IMR-90 (cell line): ENCODE results near the gene SIPA1L3. TPM values are rescaled to one million over a fixed set of nuclear protein-coding genes. Genes with fewer than 3 reads are reported as not detected.

Experiments used
- ATAC-seq: fragments of 200-7000 bp; cut with Tn5 transposase; 2 replicates; pipeline ENCODE4 v1.9.1; 2020; ENCODE audit warnings: low read depth, mild to moderate bottlenecking, moderate library complexity
- BruUV-seq: library from RNA; stranded (reverse); fragments of 400-500 nt; replicated peaks from 2 replicates; lab custom pipeline; 2021; lab: Mats Ljungman, UMichigan
- CTCF ChIA-PET: fragments of 300-600 bp; formaldehyde crosslinking; extraction: SDS; loops from one replicate; lab custom pipeline; 2021; ENCODE audit warnings: antibody characterized with exemption; lab: Yijun Ruan, JAX
- POLR2A ChIA-PET: fragments of 300-600 bp; sonication (Branson Sonifier 250); formaldehyde crosslinking; loops from one replicate; lab custom pipeline; 2022; ENCODE audit warnings: antibody characterized with exemption; ENCODE audit not compliant: unreplicated experiment; lab: Charles Lee
- DNase-seq: peaks from one replicate; pipeline ENCODE4 v3.0.0; 2013
- H2AFZ ChIP-seq: replicated peaks from 2 replicates; pipeline ENCODE3; 2013; ENCODE audit warnings: low read length, mild to moderate bottlenecking; ENCODE audit not compliant: poor library complexity
- H2AK5ac ChIP-seq: 2 replicates; pipeline ENCODE4 v1.6.1; 2013; ENCODE audit warnings: low read depth, low read length, inconsistent platforms
- H2AK9ac ChIP-seq: replicated peaks from 2 replicates; pipeline ENCODE3; 2013; ENCODE audit warnings: mild to moderate bottlenecking, low read depth, low read length, moderate library complexity; ENCODE audit not compliant: poor library complexity
- H2BK120ac ChIP-seq: 2 replicates; pipeline ENCODE4 v1.6.1; 2013; ENCODE audit warnings: low read depth, low read length, inconsistent platforms
- H2BK15ac ChIP-seq: 3 replicates; pipeline ENCODE4 v1.6.1; 2013; ENCODE audit warnings: low read depth, low read length, inconsistent platforms
- H2BK20ac ChIP-seq: 2 replicates; pipeline ENCODE4 v1.6.1; 2013; ENCODE audit warnings: low read depth, mild to moderate bottlenecking, inconsistent platforms, low read length, moderate library complexity
- H2BK5ac ChIP-seq: 2 replicates; pipeline ENCODE4 v1.6.1; 2013; ENCODE audit warnings: mild to moderate bottlenecking, low read depth, low read length, inconsistent platforms; ENCODE audit not compliant: poor library complexity, severe bottlenecking
- H3K14ac ChIP-seq: replicated peaks from 2 replicates; pipeline ENCODE4 v1.6.1; 2013; ENCODE audit warnings: low read depth, low read length, inconsistent platforms
- H3K18ac ChIP-seq: 2 replicates; pipeline ENCODE4 v1.6.1; 2013; ENCODE audit warnings: low read depth, low read length, control low read depth
- H3K23ac ChIP-seq: 2 replicates; pipeline ENCODE4 v1.6.1; 2013; ENCODE audit warnings: low read depth, low read length, inconsistent platforms
- H3K27ac ChIP-seq: 2 replicates; pipeline ENCODE4 v1.5.1; 2013; ENCODE audit warnings: mild to moderate bottlenecking, control low read depth, low read length; ENCODE audit not compliant: insufficient read depth
- H3K27me3 ChIP-seq: 2 replicates; pipeline ENCODE4 v1.6.1; 2013; ENCODE audit warnings: low read length; ENCODE audit not compliant: control insufficient read depth, insufficient read depth
- H3K36me3 ChIP-seq: 2 replicates; pipeline ENCODE4 v1.6.1; 2013; ENCODE audit warnings: low read length, mixed read lengths; ENCODE audit not compliant: control insufficient read depth, insufficient read depth
- H3K4ac ChIP-seq: 2 replicates; pipeline ENCODE4 v1.6.1; 2013; ENCODE audit warnings: low read depth, low read length, inconsistent platforms
- H3K4me1 ChIP-seq: 2 replicates; pipeline ENCODE4 v1.6.1; 2013; ENCODE audit warnings: low read length, mixed read lengths; ENCODE audit not compliant: control insufficient read depth, insufficient read depth
- H3K4me2 ChIP-seq: 2 replicates; pipeline ENCODE4 v1.6.1; 2013; ENCODE audit warnings: low read depth, mild to moderate bottlenecking, control low read depth, low read length, moderate library complexity
- H3K4me3 ChIP-seq: 2 replicates; pipeline ENCODE4 v1.5.1; 2013; ENCODE audit warnings: low read depth, mild to moderate bottlenecking, control low read depth, low read length, moderate library complexity; ENCODE audit not compliant: insufficient read depth
- H3K56ac ChIP-seq: 2 replicates; pipeline ENCODE4 v1.6.1; 2013; ENCODE audit warnings: low read length, inconsistent platforms; ENCODE audit not compliant: insufficient read depth; ENCODE audit errors: extremely low read depth
- H3K79me1 ChIP-seq, 2 experiments: 2 replicates each; pipeline ENCODE4 v1.6.1; 2013; ENCODE audit warnings: low read length in 2 of 2, inconsistent platforms in 1 of 2, low read depth in 1 of 2
- H3K9ac ChIP-seq: 2 replicates; pipeline ENCODE4 v1.6.1; 2013; ENCODE audit warnings: low read depth, low read length, control low read depth
- H3K9me1 ChIP-seq: 2 replicates; pipeline ENCODE4 v1.6.1; 2013; ENCODE audit warnings: low read length, inconsistent platforms; ENCODE audit not compliant: insufficient read depth
- H3K9me3 ChIP-seq: 2 replicates; pipeline ENCODE4 v1.6.1; 2013; ENCODE audit warnings: low read length; ENCODE audit not compliant: control insufficient read depth, insufficient read depth
- H4K20me1 ChIP-seq: 2 replicates; pipeline ENCODE4 v1.6.1; 2013; ENCODE audit warnings: low read length, inconsistent platforms; ENCODE audit not compliant: insufficient read depth
- H4K5ac ChIP-seq: 2 replicates; pipeline ENCODE4 v1.6.1; 2013; ENCODE audit warnings: mild to moderate bottlenecking, low read depth, low read length, control low read depth
- H4K8ac ChIP-seq, 2 experiments: 2 replicates each; pipeline ENCODE4 v1.6.1; 2013; ENCODE audit warnings: low read depth in 2 of 2, low read length in 2 of 2, control low read depth in 1 of 2, inconsistent platforms in 1 of 2
- H4K91ac ChIP-seq: 2 replicates; pipeline ENCODE4 v1.6.1; 2013; ENCODE audit warnings: low read depth, low read length, inconsistent platforms; ENCODE audit not compliant: insufficient read depth
- BHLHE40 ChIP-seq: fragments of 150-350 bp; IDR thresholded peaks from 2 replicates; pipeline ENCODE4 v1.6.1; 2016; ENCODE audit warnings: mild to moderate bottlenecking, low read depth, low read length
- CHD1 ChIP-seq: IDR thresholded peaks from 2 replicates; pipeline ENCODE4 v1.6.1; 2012; ENCODE audit warnings: low read depth, low read length, improper control_type of control experiment
- CTCF ChIP-seq: conservative IDR thresholded peaks from 2 replicates; pipeline ENCODE4 v1.5.1; 2012; ENCODE audit warnings: mild to moderate bottlenecking, low read depth, low read length, improper control_type of control experiment
- FOS ChIP-seq: fragments of 150-350 bp; IDR thresholded peaks from 2 replicates; pipeline ENCODE4 v1.6.1; 2016; ENCODE audit warnings: low read depth, low read length
- MAFK ChIP-seq: IDR thresholded peaks from 2 replicates; pipeline ENCODE4 v1.6.1; 2012; ENCODE audit warnings: low read depth, low read length, improper control_type of control experiment
- MXI1 ChIP-seq: IDR thresholded peaks from 2 replicates; pipeline ENCODE4 v1.6.1; 2012; ENCODE audit warnings: low read depth, mild to moderate bottlenecking, low read length, moderate library complexity, borderline replicate concordance
- RAD21 ChIP-seq: IDR thresholded peaks from 2 replicates; pipeline ENCODE4 v1.6.1; 2012; ENCODE audit warnings: low read length, improper control_type of control experiment
- RCOR1 ChIP-seq: IDR thresholded peaks from 2 replicates; pipeline ENCODE4 v1.6.1; 2012; ENCODE audit warnings: mild to moderate bottlenecking, low read length, improper control_type of control experiment; ENCODE audit not compliant: insufficient replicate concordance
- RFX5 ChIP-seq: IDR thresholded peaks from 2 replicates; pipeline ENCODE4 v1.8.0; 2012; ENCODE audit warnings: low read depth, mild to moderate bottlenecking, low read length, moderate library complexity
- SMC3 ChIP-seq: fragments of 150-350 bp; IDR thresholded peaks from 2 replicates; pipeline ENCODE4 v1.6.1; 2016; ENCODE audit warnings: low read depth, mild to moderate bottlenecking, antibody characterized with exemption, low read length, moderate library complexity
- WGBS, 2 experiments: methylation state at CpG; one replicate each; pipeline versions ENCODE4 v1.1.5 to v1.1.7; 2013; ENCODE audit warnings: missing lambda C conversion rate in 2 of 2; ENCODE audit not compliant: insufficient read length in 1 of 2; ENCODE audit errors: extremely low coverage in 2 of 2; 5-methylcytosine and 5-hydroxymethylcytosine counted together
- dilution Hi-C: fragments of 300-500 bp; cut with HindIII; formaldehyde crosslinking; loops from one replicate; pipeline ENCODE4 v1.14.3; 2018; ENCODE audit warnings: low sequenced_read_pairs; ENCODE audit not compliant: unreplicated experiment
- in situ Hi-C: fragments of 300-500 bp; cut with MboI; formaldehyde crosslinking; loops from 3 replicates; pipeline ENCODE4 v1.14.3; 2019; ENCODE audit warnings: low sequenced_read_pairs, inconsistent platforms, mixed read lengths
- intact Hi-C: fragments of 100-400 bp; cut with micrococcal nuclease; formaldehyde crosslinking; loops from 2 replicates; pipeline ENCODE4 v1.10.0; 2022
- polyA plus RNA-seq, 3 experiments: library from polyadenylated mRNA; depleted of rRNA; stranded (reverse); fragments of >200 nt; gene quantifications; 2 replicates each; pipeline ENCODE4 v1.2.3, GENCODE V29; 2012; ENCODE audit warnings: low replicate concordance in 1 of 3
- total RNA-seq: library from RNA; depleted of rRNA; stranded (reverse); fragments of >200 nt; gene quantifications from 2 replicates; pipeline ENCODE4 v1.2.3, GENCODE V29; 2012
- TF ChIP-seq, protein P1 (sequence below): fragments of 150-350 bp; IDR thresholded peaks from 2 replicates; pipeline ENCODE4 v1.6.1; 2016; ENCODE audit warnings: low read depth, mild to moderate bottlenecking, low read length, moderate library complexity, borderline replicate concordance
- TF ChIP-seq, protein P2 (sequence below): fragments of 150-350 bp; IDR thresholded peaks from 2 replicates; pipeline ENCODE4 v1.6.1; 2017; ENCODE audit warnings: mild to moderate bottlenecking, antibody characterized with exemption, low read length, low read depth

Gene SIPA1L3
- total and polyA plus RNA-seq, 2 of the 4 experiments (the other 2 are of a cell fraction), result 4.1 to 9.4 TPM

- TF ChIP-seq RAD21 (no peak), SMC3 (no peak)
Measured at GRCh38 chr19:38004521-38005223, 97.7 kb downstream of the SIPA1L3 start (continued).

- Histone ChIP-seq H4K5ac (peak overlapping the region; percentile 81), H2BK15ac (peak overlapping the region; percentile 46; the same call in 2 of the 3 replicates), H3K4me3 (no peak overlapping the region), H3K9me3 (no peaks in the 10 kb centered on the region), H3K36me3 (no peaks in the 10 kb centered on the region), H4K20me1 (no peaks in the 10 kb centered on the region), H4K8ac (peak overlapping the region; percentile 41 to 93), H3K27ac (peak overlapping the region; percentile 67), H3K56ac (peak overlapping the region; percentile 40; the same call in 1 of the 2 replicates), H4K91ac (peak overlapping the region; percentile 77), H2BK20ac (peak overlapping the region; percentile 69; the same call in 1 of the 2 replicates), H3K4me2 (no peak overlapping the region; the same call in 1 of the 2 replicates), H3K18ac (peak overlapping the region; percentile 5), H2AK9ac (peak overlapping the region; percentile 96), H2AFZ (peak overlapping the region; percentile 60), H3K23ac (peak overlapping the region; percentile 63), H3K4me1 (peaks cover 15% of the 10 kb centered on the region), H2BK5ac (peak overlapping the region; percentile 92), H2BK120ac (peak overlapping the region; percentile 94), H2AK5ac (peak overlapping the region; percentile 99), H3K14ac (peak overlapping the region; percentile 79), H3K79me1 (peaks cover 26 to 78% of the 10 kb centered on the region in 2 experiments), H3K4ac (peak overlapping the region; percentile 99), H3K9me1 (peaks cover 25% of the 10 kb centered on the region), H3K9ac (0 out of 2 replicates have a peak overlapping the region, but pooled peaks have one; percentile 30), H3K27me3 (no peaks in the 10 kb centered on the region)
- POLR2A ChIA-PET, result interaction anchor here (0.6 to 0.9 kb wide), 2 partner anchors 11 to 39 kb away, joined by 3 to 5 read pairs; no protein-coding TSS in a partner anchor
- dilution Hi-C loops, result no loop called here
- CTCF ChIA-PET, result no interaction called here
- intact Hi-C loops, result no loop called here
- WGBS, 2 experiments, result 73% methylated on average over 4 of the region's 8 CpGs; no CpG with 5 or more reads in 1 of the 2 experiments
- ATAC-seq (no peak), DNase-seq (no peak)
- in situ Hi-C loops, result no loop called here
- no TSS peak for BruUV-seq
- TF ChIP-seq, protein P1, sequence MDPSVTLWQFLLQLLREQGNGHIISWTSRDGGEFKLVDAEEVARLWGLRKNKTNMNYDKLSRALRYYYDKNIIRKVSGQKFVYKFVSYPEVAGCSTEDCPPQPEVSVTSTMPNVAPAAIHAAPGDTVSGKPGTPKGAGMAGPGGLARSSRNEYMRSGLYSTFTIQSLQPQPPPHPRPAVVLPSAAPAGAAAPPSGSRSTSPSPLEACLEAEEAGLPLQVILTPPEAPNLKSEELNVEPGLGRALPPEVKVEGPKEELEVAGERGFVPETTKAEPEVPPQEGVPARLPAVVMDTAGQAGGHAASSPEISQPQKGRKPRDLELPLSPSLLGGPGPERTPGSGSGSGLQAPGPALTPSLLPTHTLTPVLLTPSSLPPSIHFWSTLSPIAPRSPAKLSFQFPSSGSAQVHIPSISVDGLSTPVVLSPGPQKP, result no peak
- no peak for TF ChIP-seq RFX5
- no peak for TF ChIP-seq FOS
- no peak for TF ChIP-seq RAD21
- TF ChIP-seq CHD1, result no peak
- no peak for TF ChIP-seq CTCF
- TF ChIP-seq MAFK, result no peak
- no peak for TF ChIP-seq MXI1
- TF ChIP-seq, protein P2, sequence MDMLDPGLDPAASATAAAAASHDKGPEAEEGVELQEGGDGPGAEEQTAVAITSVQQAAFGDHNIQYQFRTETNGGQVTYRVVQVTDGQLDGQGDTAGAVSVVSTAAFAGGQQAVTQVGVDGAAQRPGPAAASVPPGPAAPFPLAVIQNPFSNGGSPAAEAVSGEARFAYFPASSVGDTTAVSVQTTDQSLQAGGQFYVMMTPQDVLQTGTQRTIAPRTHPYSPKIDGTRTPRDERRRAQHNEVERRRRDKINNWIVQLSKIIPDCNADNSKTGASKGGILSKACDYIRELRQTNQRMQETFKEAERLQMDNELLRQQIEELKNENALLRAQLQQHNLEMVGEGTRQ, result no peak
- no peak for TF ChIP-seq RCOR1
- TF ChIP-seq BHLHE40, result no peak
Measured at GRCh38 chr19:38005224-38005614, 98.2 kb downstream of the SIPA1L3 start.
